BE2C (cell line): ENCODE measurements around the gene PDGFRA.

Source experiments
- DNase-seq: peaks from one replicate; pipeline ENCODE4 v3.0.0-alpha.2; 2020
- H3K27me3 ChIP-seq: fragments of 250-450 bp; sonication (Bioruptor Pico); 2 replicates; pipeline ENCODE4 v1.5.1; 2020; ENCODE audit warnings: mild to moderate bottlenecking
- H3K36me3 ChIP-seq: fragments of 250-450 bp; sonication (Bioruptor Pico); 2 replicates; pipeline ENCODE4 v1.5.1; 2020; ENCODE audit warnings: mild to moderate bottlenecking
- H3K4me1 ChIP-seq: fragments of 250-450 bp; sonication (Bioruptor Pico); 2 replicates; pipeline ENCODE4 v1.5.1; 2020
- H3K4me3 ChIP-seq: 2 replicates; pipeline ENCODE4 v1.5.1; 2011; ENCODE audit warnings: low read depth, low read length
- H3K9me3 ChIP-seq: fragments of 250-450 bp; sonication (Bioruptor Pico); 2 replicates; pipeline ENCODE4 v1.5.1; 2020
- TF ChIP-seq, protein P1 (sequence below): IDR thresholded peaks from 2 replicates; pipeline ENCODE4 v1.5.1; 2012; ENCODE audit warnings: mild to moderate bottlenecking, low read depth, low read length

PDGFRA gene

DNA sequence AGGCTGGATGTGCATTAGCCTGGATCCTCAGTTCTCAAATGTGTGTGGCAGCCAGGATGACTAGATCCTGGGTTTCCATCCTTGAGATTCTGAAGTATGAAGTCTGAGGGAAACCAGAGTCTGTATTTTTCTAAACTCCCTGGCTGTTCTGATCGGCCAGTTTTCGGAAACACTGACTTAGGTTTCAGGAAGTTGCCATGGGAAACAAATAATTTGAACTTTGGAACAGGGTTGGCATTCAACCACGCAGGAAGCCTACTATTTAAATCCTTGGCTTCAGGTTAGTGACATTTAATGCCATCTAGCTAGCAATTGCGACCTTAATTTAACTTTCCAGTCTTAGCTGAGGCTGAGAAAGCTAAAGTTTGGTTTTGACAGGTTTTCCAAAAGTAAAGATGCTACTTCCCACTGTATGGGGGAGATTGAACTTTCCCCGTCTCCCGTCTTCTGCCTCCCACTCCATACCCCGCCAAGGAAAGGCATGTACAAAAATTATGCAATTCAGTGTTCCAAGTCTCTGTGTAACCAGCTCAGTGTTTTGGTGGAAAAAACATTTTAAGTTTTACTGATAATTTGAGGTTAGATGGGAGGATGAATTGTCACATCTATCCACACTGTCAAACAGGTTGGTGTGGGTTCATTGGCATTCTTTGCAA, 67.6 kb downstream of the PDGFRA start:
- no peaks in the 10 kb centered on the region for H3K36me3 ChIP-seq
- no peak for DNase-seq
- no peaks in the 10 kb centered on the region for H3K27me3 ChIP-seq
- H3K9me3 ChIP-seq, result no peaks in the 10 kb centered on the region
- TF ChIP-seq, protein P1, sequence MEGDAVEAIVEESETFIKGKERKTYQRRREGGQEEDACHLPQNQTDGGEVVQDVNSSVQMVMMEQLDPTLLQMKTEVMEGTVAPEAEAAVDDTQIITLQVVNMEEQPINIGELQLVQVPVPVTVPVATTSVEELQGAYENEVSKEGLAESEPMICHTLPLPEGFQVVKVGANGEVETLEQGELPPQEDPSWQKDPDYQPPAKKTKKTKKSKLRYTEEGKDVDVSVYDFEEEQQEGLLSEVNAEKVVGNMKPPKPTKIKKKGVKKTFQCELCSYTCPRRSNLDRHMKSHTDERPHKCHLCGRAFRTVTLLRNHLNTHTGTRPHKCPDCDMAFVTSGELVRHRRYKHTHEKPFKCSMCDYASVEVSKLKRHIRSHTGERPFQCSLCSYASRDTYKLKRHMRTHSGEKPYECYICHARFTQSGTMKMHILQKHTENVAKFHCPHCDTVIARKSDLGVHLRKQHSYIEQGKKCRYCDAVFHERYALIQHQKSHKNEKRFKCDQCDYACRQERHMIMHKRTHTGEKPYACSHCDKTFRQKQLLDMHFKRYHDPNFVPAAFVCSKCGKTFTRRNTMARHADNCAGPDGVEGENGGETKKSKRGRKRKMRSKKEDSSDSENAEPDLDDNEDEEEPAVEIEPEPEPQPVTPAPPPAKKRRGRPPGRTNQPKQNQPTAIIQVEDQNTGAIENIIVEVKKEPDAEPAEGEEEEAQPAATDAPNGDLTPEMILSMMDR, result no peak
- H3K4me1 ChIP-seq, result no peaks in the 10 kb centered on the region
- H3K4me3 ChIP-seq, result no peak overlapping the region

DNA sequence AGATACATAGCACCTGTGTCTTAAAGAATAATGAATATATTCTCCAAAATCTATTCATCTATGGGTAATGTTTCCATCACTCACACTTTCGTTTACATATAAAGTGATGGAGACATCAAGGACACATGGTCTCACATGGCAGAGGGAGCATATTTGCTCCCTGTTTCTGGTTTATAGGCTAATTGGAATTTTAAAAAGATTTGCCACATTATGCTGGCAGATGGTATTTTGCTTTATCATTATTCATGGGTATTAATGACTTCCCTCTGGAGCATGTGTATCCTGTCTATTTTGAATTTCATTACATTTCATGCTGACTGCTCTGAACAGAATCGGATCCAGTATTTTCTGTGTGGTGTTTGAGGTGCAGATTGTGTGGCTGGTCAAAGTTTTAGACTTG, 79.0 kb downstream of the PDGFRA start:
- Histone ChIP-seq H3K4me1 (no peaks in the 10 kb centered on the region), H3K4me3 (no peak overlapping the region), H3K36me3 (no peaks in the 10 kb centered on the region), H3K9me3 (no peaks in the 10 kb centered on the region), H3K27me3 (no peaks in the 10 kb centered on the region)
- TF ChIP-seq, protein P1, result no peak
- no peak for DNase-seq

DNA sequence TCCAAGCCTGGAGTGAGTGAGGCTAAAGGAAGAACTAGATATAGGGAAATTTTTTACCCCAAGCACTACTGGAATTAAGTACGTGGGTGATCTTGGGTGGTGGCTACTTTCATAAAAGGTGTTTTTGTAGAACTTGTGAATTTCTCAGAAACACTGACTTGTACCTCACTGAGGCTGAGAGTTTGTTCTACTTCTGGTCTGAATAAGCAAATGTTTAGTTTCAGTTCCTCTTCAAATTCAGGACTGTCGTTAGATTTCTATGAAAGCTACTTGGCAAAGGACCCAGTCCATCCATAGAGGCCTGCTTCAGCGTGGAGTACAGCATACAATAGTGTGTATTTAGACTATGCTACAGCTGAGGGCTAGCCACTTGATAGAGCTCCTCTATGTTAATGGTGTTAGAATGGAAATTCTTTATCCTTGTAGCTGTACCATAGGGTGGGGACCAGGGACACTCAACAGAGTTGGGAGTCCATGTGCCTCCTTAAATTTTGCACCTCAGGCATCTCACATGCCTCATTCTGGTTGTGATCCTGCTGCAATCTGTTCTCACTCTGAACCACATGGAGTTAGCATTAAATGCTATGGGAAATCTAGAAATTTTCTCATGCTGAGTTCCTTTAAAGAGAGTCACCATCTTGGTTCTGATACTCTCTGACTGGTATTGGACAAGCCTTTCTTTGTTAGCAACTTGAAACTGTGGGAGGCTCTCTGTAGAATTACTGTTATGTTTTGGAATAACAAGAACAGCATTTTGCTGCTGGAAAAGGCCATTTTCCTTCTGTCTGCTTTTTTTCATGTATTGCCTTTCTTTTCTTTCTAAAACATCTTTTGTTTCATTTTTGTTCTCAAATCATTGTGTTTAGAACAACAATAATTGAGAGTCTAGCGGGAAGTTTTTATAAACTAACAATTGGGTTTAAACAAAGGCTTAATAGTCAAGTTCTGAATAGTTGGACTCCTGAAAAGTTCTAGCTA, 86.8 kb downstream of the PDGFRA start:
- H3K4me3 ChIP-seq, result no peak overlapping the region
- TF ChIP-seq, protein P1, result no peak
- H3K36me3 ChIP-seq, result no peaks in the 10 kb centered on the region
- no peak for DNase-seq
- no peaks in the 10 kb centered on the region for H3K9me3 ChIP-seq
- H3K27me3 ChIP-seq, result peaks cover 6% of the 10 kb centered on the region; the same call in 1 of the 2 replicates
- H3K4me1 ChIP-seq, result no peaks in the 10 kb centered on the region

DNA sequence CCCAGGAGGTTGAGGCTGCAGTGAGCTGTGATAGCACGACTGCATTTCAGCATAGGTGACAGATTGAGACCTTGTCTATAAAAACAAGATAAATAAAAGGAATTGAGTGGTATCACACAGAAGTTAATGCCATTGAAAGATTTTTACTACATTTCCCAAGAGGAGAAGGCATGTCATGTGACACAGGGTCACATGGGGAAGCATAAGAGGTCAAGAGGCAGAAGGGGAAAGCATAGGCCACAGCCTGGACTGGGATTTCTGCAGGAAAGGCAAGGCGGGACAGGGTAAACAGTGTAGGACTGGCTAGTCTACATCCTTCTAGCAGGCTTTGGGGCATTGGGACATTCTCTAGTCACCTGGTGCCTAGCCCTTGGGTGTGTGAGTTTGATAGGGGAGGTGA, 88.6 kb downstream of the PDGFRA start:
- DNase-seq, result no peak
- Histone ChIP-seq H3K4me3 (no peak overlapping the region), H3K36me3 (no peaks in the 10 kb centered on the region), H3K4me1 (no peaks in the 10 kb centered on the region), H3K27me3 (peaks cover 6% of the 10 kb centered on the region; the same call in 1 of the 2 replicates), H3K9me3 (no peaks in the 10 kb centered on the region)
- TF ChIP-seq, protein P1, result no peak

DNA sequence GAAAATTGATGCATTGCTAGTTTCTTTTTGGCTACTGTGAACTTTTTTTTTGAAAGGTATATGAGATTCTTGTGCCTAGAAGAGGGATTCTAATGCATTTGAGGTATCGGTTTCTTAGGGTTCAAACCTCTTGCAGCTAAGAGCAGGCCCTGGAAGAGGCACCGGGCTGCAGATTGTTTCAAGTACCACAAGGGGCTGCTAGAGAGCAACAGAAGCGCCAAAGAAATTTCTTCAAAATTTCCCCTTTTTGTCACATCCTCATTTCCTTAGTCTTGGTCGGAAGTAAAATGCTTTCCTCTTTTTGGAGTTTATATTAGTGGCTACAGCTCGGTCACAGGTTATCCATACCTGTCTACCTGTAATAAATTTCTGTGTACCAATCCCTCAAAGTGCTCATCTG, 89.8 kb downstream of the PDGFRA start:
- DNase-seq, result peak; percentile 15
- H3K4me3 ChIP-seq, result no peak overlapping the region
- no peaks in the 10 kb centered on the region for H3K4me1 ChIP-seq
- TF ChIP-seq, protein P1, result peak; percentile 97
- H3K9me3 ChIP-seq, result no peaks in the 10 kb centered on the region
- peaks cover 6% of the 10 kb centered on the region; the same call in 1 of the 2 replicates for H3K27me3 ChIP-seq
- no peaks in the 10 kb centered on the region for H3K36me3 ChIP-seq
